Activated CD8-positive, alpha-beta T cell treated with anti-CD3 and anti-CD28 coated beads for 36 hours (primary cell): ENCODE measurements around the gene MCC. TPM values are rescaled to one million over a fixed set of nuclear protein-coding genes. Genes with fewer than 3 reads are reported as not detected.

Experiments
- ATAC-seq: fragments of 200-7000 bp; cut with Tn5 transposase; one replicate; pipeline ENCODE4 v1.10.0; 2021; ENCODE audit warnings: mild to moderate bottlenecking, moderate library complexity
- CTCF ChIA-PET: fragments of 350-600 bp; sonication (Branson Sonifier 250); formaldehyde crosslinking; loops from one replicate; lab custom pipeline; 2021; ENCODE audit warnings: antibody characterized with exemption; lab: Charles Lee
- POLR2A ChIA-PET: fragments of 350-600 bp; sonication (Branson Sonifier 250); formaldehyde crosslinking; loops from one replicate; lab custom pipeline; 2021; ENCODE audit warnings: antibody characterized with exemption; lab: Charles Lee
- DNase-seq: peaks from one replicate; pipeline ENCODE4 v3.0.0-alpha.2; 2020
- H3K27ac Mint-ChIP-seq: one replicate; pipeline ENCODE4 v1.8.0; 2021; ENCODE audit warnings: mild to moderate bottlenecking, mixed read lengths
- H3K27me3 Mint-ChIP-seq: one replicate; pipeline ENCODE4 v1.8.0; 2021; ENCODE audit warnings: mixed read lengths
- H3K36me3 Mint-ChIP-seq: one replicate; pipeline ENCODE4 v1.8.0; 2021; ENCODE audit warnings: low read depth, mixed read lengths
- H3K4me1 Mint-ChIP-seq: one replicate; pipeline ENCODE4 v1.8.0; 2021; ENCODE audit warnings: low read depth, mixed read lengths
- H3K4me3 Mint-ChIP-seq: one replicate; pipeline ENCODE4 v1.8.0; 2021; ENCODE audit warnings: mild to moderate bottlenecking, moderate library complexity, mixed read lengths
- H3K9me3 Mint-ChIP-seq: one replicate; pipeline ENCODE4 v1.8.0; 2021; ENCODE audit warnings: mixed read lengths
- CTCF ChIP-seq: fragments of 200-600 bp; IDR thresholded peaks from one replicate; pipeline ENCODE4 v1.8.0; 2022; ENCODE audit warnings: antibody characterized with exemption, mild to moderate bottlenecking
- intact Hi-C: fragments of 100-400 bp; cut with micrococcal nuclease; formaldehyde crosslinking; loops from one replicate; pipeline ENCODE4 v1.10.0; 2022
- total RNA-seq, 2 experiments: library from RNA; stranded (reverse); gene quantifications; one replicate each; pipeline ENCODE4 v1.2.3, GENCODE V29; 2021

MCC gene
- total RNA-seq, 2 experiments from 2014 or later, result 4.9 to 5.4 TPM

GRCh38 chr5:113450929-113451328 lies 37.3 kb downstream of the MCC start:
- H3K27ac Mint-ChIP-seq, result no peak overlapping the region
- H3K9me3 Mint-ChIP-seq, result no peaks in the 10 kb centered on the region
- H3K27me3 Mint-ChIP-seq, result peaks cover 11% of the 10 kb centered on the region
- DNase-seq (no peak), ATAC-seq (no peak)
- TF ChIP-seq CTCF, result no peak
- ChIA-PET CTCF (no interaction called here), POLR2A (no interaction called here)
- H3K4me3 Mint-ChIP-seq, result no peak overlapping the region
- no peaks in the 10 kb centered on the region for H3K36me3 Mint-ChIP-seq
- intact Hi-C loops, result no loop called here
- peaks cover 4% of the 10 kb centered on the region for H3K4me1 Mint-ChIP-seq

- CTCF ChIA-PET, result no interaction called here
Observed at GRCh38 chr5:113450462-113450861, 37.8 kb downstream of the MCC start.

GRCh38 chr5:113448252-113448651 lies 40.0 kb downstream of the MCC start:
- Mint-ChIP-seq H3K27me3 (peaks cover 19% of the 10 kb centered on the region), H3K4me1 (peaks cover 4% of the 10 kb centered on the region), H3K9me3 (no peaks in the 10 kb centered on the region), H3K4me3 (no peak overlapping the region), H3K27ac (no peak overlapping the region), H3K36me3 (no peaks in the 10 kb centered on the region)
- ATAC-seq (no peak), DNase-seq (no peak)
- ChIA-PET CTCF (interaction anchor here (0.6 to 1.8 kb wide), 2 partner anchors 157 to 1149 kb away, joined by 3 to 4 read pairs; no protein-coding TSS in a partner anchor), POLR2A (no interaction called here)
- TF ChIP-seq CTCF, result no peak
- intact Hi-C loops, result no loop called here

More at GRCh38 chr5:113450462-113450861, 37.8 kb downstream of the MCC start:
- intact Hi-C loops, result no loop called here
- POLR2A ChIA-PET, result no interaction called here
- H3K4me1 Mint-ChIP-seq, result peaks cover 4% of the 10 kb centered on the region
- no peak for ATAC-seq
- no peaks in the 10 kb centered on the region for H3K9me3 Mint-ChIP-seq
- no peak for DNase-seq
- H3K27ac Mint-ChIP-seq, result no peak overlapping the region
- H3K27me3 Mint-ChIP-seq, result peaks cover 13% of the 10 kb centered on the region
- TF ChIP-seq CTCF, result no peak
- no peak overlapping the region for H3K4me3 Mint-ChIP-seq
- no peaks in the 10 kb centered on the region for H3K36me3 Mint-ChIP-seq

GRCh38 chr5:113447498-113448050 lies 40.7 kb downstream of the MCC start:
- peaks cover 4% of the 10 kb centered on the region for H3K4me1 Mint-ChIP-seq
- POLR2A ChIA-PET, result no interaction called here
- ATAC-seq (no peak), DNase-seq (no peak)
- no peak overlapping the region for H3K4me3 Mint-ChIP-seq
- TF ChIP-seq CTCF, result no peak
- intact Hi-C loops, result no loop called here
- H3K9me3 Mint-ChIP-seq, result no peaks in the 10 kb centered on the region
- CTCF ChIA-PET, result interaction anchor here (1.8 kb wide), 1 partner anchor 158 kb away, joined by 4 read pairs; no protein-coding TSS in a partner anchor
- no peak overlapping the region for H3K27ac Mint-ChIP-seq
- H3K36me3 Mint-ChIP-seq, result no peaks in the 10 kb centered on the region
- peaks cover 21% of the 10 kb centered on the region for H3K27me3 Mint-ChIP-seq

GRCh38 chr5:113446358-113446927 lies 41.8 kb downstream of the MCC start:
- no peak for DNase-seq
- intact Hi-C loops, result no loop called here
- Mint-ChIP-seq H3K27ac (no peak overlapping the region), H3K9me3 (no peaks in the 10 kb centered on the region), H3K4me1 (peaks cover 4% of the 10 kb centered on the region), H3K36me3 (no peaks in the 10 kb centered on the region), H3K4me3 (no peak overlapping the region), H3K27me3 (peaks cover 21% of the 10 kb centered on the region)
- ATAC-seq, result no peak
- ChIA-PET POLR2A (no interaction called here), CTCF (no interaction called here)
- no peak for TF ChIP-seq CTCF
